ENCODE data around the gene TNS3. TPM values are rescaled to one million over a fixed set of nuclear protein-coding genes. Genes with fewer than 3 reads are reported as not detected.
A peak's percentile ranks its signal among the peaks of the same experiment; 100 is the strongest.

Gene TNS3
- total and polyA plus RNA-seq, 2 of the 13 experiments (the other 11 are each of a cell fraction or from before 2014, with no cell fraction given), result 52.9 to 55.7 TPM

DNA sequence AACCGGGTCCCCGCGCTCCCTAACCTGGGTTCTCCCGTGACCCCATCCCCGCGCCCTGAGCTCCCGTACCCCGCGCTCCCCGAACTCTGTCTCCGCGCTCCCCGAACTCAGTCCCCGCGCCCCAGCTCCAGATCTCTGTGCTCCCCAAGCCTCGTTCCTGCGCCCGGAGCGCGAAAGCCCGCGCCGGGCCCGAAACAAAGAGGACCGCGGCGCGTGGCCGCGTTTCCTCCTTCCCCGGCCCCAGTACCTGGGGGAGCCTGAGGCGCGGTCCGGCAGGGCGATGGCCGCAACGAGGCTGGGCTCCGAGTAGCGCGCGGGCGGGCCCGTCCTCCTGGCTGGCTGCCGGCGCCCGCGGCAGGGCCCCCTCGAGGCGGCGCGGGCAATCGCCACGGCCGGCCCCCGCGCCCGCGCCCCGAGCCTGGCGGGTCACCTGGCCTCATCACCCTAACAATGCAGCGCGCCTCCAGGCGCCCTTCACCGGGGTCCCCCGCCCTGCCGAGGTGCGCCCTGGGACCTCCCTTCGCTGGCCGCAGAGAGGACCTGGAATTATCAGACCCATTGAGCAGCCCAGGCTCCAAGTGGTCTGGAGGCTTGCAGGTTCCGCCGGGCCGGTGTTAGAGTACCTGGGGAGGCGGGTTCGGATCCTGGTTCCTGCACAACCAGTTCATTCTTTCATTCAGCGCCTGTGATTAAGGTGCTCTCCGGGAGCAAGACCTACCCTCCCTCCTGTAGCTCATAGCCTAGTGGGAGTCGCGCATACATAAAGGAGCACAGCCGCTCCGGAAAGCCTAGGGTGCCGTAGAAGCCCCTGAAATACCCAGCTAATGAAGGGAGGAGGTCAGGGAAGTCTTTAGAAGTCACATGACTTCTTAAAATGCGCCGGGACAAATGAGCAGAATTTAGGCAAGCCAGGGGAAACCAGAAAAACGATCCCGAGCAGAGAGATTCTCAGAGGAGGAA is at the start of gene TNS3 (continued):
- TF ChIP-seq, protein P1, sequence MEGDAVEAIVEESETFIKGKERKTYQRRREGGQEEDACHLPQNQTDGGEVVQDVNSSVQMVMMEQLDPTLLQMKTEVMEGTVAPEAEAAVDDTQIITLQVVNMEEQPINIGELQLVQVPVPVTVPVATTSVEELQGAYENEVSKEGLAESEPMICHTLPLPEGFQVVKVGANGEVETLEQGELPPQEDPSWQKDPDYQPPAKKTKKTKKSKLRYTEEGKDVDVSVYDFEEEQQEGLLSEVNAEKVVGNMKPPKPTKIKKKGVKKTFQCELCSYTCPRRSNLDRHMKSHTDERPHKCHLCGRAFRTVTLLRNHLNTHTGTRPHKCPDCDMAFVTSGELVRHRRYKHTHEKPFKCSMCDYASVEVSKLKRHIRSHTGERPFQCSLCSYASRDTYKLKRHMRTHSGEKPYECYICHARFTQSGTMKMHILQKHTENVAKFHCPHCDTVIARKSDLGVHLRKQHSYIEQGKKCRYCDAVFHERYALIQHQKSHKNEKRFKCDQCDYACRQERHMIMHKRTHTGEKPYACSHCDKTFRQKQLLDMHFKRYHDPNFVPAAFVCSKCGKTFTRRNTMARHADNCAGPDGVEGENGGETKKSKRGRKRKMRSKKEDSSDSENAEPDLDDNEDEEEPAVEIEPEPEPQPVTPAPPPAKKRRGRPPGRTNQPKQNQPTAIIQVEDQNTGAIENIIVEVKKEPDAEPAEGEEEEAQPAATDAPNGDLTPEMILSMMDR (CRISPR knock-in tag; IDR thresholded peaks at IDR 0.05), result peak; percentile 26; the same call in 1 of the 2 replicates
- TF ChIP-seq MLLT10 (CRISPR knock-in tag; IDR thresholded peaks at IDR 0.05) (no peak), ZBTB42 (CRISPR knock-in tag; IDR thresholded peaks at IDR 0.05) (0 out of 2 replicates have a peak, but pooled peaks have one; percentile 42), FIP1L1 (IDR thresholded peaks at IDR 0.05; ENCODE audit: borderline replicate concordance, insufficient read depth, low read depth, low read length) (no peak), ZFY (CRISPR knock-in tag; IDR thresholded peaks at IDR 0.05) (peak; percentile 76), ZNF784 (CRISPR knock-in tag; IDR thresholded peaks at IDR 0.05; ENCODE audit: borderline replicate concordance) (peak; percentile 77; the same call in 1 of the 2 replicates), ZNF547 (CRISPR knock-in tag; IDR thresholded peaks at IDR 0.05) (0 out of 2 replicates have a peak, but pooled peaks have one; percentile 46), ZNF33B (CRISPR knock-in tag; IDR thresholded peaks at IDR 0.05) (peak; percentile 55; the same call in 1 of the 2 replicates), ZNF607 (CRISPR knock-in tag; IDR thresholded peaks at IDR 0.05; ENCODE audit: borderline replicate concordance) (no peak), ZNF577 (CRISPR knock-in tag; IDR thresholded peaks at IDR 0.05; ENCODE audit: borderline replicate concordance, low read depth) (no peak), ZNF343 (CRISPR knock-in tag; IDR thresholded peaks at IDR 0.05) (peak; percentile 53; the same call in 1 of the 2 replicates), TOPORS (CRISPR knock-in tag; IDR thresholded peaks at IDR 0.05) (peak; percentile 10; the same call in 1 of the 2 replicates), ZMAT3 (CRISPR knock-in tag; conservative IDR thresholded peaks at IDR 0.05) (0 out of 2 replicates have a peak, but pooled peaks have one; percentile 33)
- TF ChIP-seq, protein P2, sequence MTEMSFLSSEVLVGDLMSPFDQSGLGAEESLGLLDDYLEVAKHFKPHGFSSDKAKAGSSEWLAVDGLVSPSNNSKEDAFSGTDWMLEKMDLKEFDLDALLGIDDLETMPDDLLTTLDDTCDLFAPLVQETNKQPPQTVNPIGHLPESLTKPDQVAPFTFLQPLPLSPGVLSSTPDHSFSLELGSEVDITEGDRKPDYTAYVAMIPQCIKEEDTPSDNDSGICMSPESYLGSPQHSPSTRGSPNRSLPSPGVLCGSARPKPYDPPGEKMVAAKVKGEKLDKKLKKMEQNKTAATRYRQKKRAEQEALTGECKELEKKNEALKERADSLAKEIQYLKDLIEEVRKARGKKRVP (CRISPR knock-in tag; IDR thresholded peaks at IDR 0.05), result no peak
- TF ChIP-seq, protein P3, sequence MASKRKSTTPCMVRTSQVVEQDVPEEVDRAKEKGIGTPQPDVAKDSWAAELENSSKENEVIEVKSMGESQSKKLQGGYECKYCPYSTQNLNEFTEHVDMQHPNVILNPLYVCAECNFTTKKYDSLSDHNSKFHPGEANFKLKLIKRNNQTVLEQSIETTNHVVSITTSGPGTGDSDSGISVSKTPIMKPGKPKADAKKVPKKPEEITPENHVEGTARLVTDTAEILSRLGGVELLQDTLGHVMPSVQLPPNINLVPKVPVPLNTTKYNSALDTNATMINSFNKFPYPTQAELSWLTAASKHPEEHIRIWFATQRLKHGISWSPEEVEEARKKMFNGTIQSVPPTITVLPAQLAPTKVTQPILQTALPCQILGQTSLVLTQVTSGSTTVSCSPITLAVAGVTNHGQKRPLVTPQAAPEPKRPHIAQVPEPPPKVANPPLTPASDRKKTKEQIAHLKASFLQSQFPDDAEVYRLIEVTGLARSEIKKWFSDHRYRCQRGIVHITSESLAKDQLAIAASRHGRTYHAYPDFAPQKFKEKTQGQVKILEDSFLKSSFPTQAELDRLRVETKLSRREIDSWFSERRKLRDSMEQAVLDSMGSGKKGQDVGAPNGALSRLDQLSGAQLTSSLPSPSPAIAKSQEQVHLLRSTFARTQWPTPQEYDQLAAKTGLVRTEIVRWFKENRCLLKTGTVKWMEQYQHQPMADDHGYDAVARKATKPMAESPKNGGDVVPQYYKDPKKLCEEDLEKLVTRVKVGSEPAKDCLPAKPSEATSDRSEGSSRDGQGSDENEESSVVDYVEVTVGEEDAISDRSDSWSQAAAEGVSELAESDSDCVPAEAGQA (IDR thresholded peaks at IDR 0.05; ENCODE audit: low read depth), result no peak
- TF ChIP-seq, protein P3 (CRISPR knock-in tag; IDR thresholded peaks at IDR 0.05; ENCODE audit: borderline replicate concordance), result no peak

Data from HepG2 (cell line).